HCT116 (cell line): ENCODE measurements around the gene NEUROD2. TPM values are rescaled to one million over a fixed set of nuclear protein-coding genes. Genes with fewer than 3 reads are reported as not detected.

Experiments used
- ATAC-seq: fragments of 200-7000 bp; cut with Tn5 transposase; 2 replicates; pipeline ENCODE4 v1.9.1; 2020; ENCODE audit warnings: mild to moderate bottlenecking, moderate library complexity
- BruUV-seq: library from RNA; stranded (reverse); fragments of 400-500 nt; replicated peaks from 2 replicates; lab custom pipeline; 2021; lab: Mats Ljungman, UMichigan
- CTCF ChIA-PET: fragments of 300-600 bp; sonication (Branson Sonifier 250); formaldehyde crosslinking; loops from one replicate; lab custom pipeline; 2021; ENCODE audit warnings: antibody characterized with exemption; lab: Charles Lee
- POLR2A ChIA-PET: fragments of 300-600, 350-600 bp; sonication (Branson Sonifier 250); formaldehyde crosslinking; loops from one replicate; lab custom pipeline; 2021; ENCODE audit warnings: antibody characterized with exemption; lab: Charles Lee
- RAD21 ChIA-PET, 2 experiments: fragments of 300-600 bp; sonication (Branson Sonifier 250); formaldehyde crosslinking; loops; one replicate each; lab custom pipeline; 2023; ENCODE audit warnings: low total read pairs in 2 of 2; ENCODE audit not compliant: uncharacterized antibody in 2 of 2, unreplicated experiment in 2 of 2, low non-redundant PET in 1 of 2; lab: Charles Lee
- DNase-seq: peaks from one replicate; pipeline ENCODE4 v3.0.0-alpha.2; 2010; ENCODE audit warnings: low read depth, low spot score
- H2AFZ ChIP-seq: fragments of 200-600 bp; shearing (Covaris generic), sonication (generic); 2 replicates; pipeline ENCODE4 v1.6.1; 2017; ENCODE audit warnings: low read depth, mixed run types, mixed read lengths, antibody characterized with exemption, low read length; ENCODE audit not compliant: poor library complexity, severe bottlenecking
- H3K27ac ChIP-seq: 2 replicates; pipeline ENCODE4 v1.5.1; 2012; ENCODE audit warnings: low read depth, low read length
- H3K27me3 ChIP-seq: fragments of 200-600 bp; sonication (generic); 2 replicates; pipeline ENCODE4 v1.6.1; 2016; ENCODE audit warnings: mixed run types, low read length, mixed read lengths; ENCODE audit not compliant: insufficient read depth
- H3K36me3 ChIP-seq, 2 experiments: fragments of 200-500 bp in 1 of 2; fragments of 200-600 bp in 1 of 2; sonication (Bioruptor generic) in 1 of 2; sonication (generic) in 1 of 2; 2 replicates each; pipeline versions ENCODE4 v1.5.1 to v1.6.1; 2014 to 2016; ENCODE audit warnings: low read length in 2 of 2, inconsistent platforms in 1 of 2, mixed read lengths in 1 of 2, mixed run types in 1 of 2; ENCODE audit not compliant: insufficient read depth in 2 of 2, control insufficient read depth in 1 of 2
- H3K4me1 ChIP-seq, 2 experiments: fragments of 200-600 bp in 1 of 2; sonication (generic) in 1 of 2; 2 replicates each; pipeline versions ENCODE4 v1.5.1 to v1.6.1; 2012 to 2017; ENCODE audit warnings: low read length in 2 of 2, inconsistent platforms in 1 of 2, mild to moderate bottlenecking in 1 of 2, mixed read lengths in 1 of 2, mixed run types in 1 of 2, moderate library complexity in 1 of 2; ENCODE audit not compliant: insufficient read depth in 2 of 2, control insufficient read depth in 1 of 2
- H3K4me2 ChIP-seq: fragments of 200-600 bp; sonication (generic); 2 replicates; pipeline ENCODE4 v1.6.1; 2017; ENCODE audit warnings: mixed run types, low read length, mixed read lengths
- H3K4me3 ChIP-seq, 2 experiments: fragments of 200-600 bp in 1 of 2; sonication (generic) in 1 of 2; replicated peaks in 1 of 2; 2 replicates each; pipeline ENCODE4 v1.5.1; 2011 to 2016; ENCODE audit warnings: low read length in 2 of 2, control low read depth in 1 of 2, low read depth in 1 of 2, mild to moderate bottlenecking in 1 of 2, mixed read lengths in 1 of 2, mixed run types in 1 of 2
- H3K79me2 ChIP-seq: fragments of 200-600 bp; sonication (generic); 2 replicates; pipeline ENCODE4 v1.6.1; 2017; ENCODE audit warnings: mild to moderate bottlenecking, mixed run types, low read length, moderate library complexity, mixed read lengths; ENCODE audit not compliant: insufficient read depth
- H3K9ac ChIP-seq: fragments of 200-600 bp; sonication (generic); 2 replicates; pipeline ENCODE4 v1.6.1; 2016; ENCODE audit warnings: low read length, mixed read lengths
- H3K9me2 ChIP-seq: fragments of 200-600 bp; sonication (generic), shearing (Covaris generic); 2 replicates; pipeline ENCODE4 v1.6.1; 2017; ENCODE audit warnings: mixed run types, mild to moderate bottlenecking, moderate library complexity; ENCODE audit not compliant: insufficient read depth
- H3K9me3 ChIP-seq, 2 experiments: fragments of 200-500 bp in 1 of 2; fragments of 200-600 bp in 1 of 2; sonication (Bioruptor generic) in 1 of 2; sonication (generic) in 1 of 2; 2 replicates each; pipeline ENCODE4 v1.6.1; 2014 to 2017; ENCODE audit warnings: low read length in 2 of 2, mixed read lengths in 2 of 2, inconsistent platforms in 1 of 2, low read depth in 1 of 2, mild to moderate bottlenecking in 1 of 2, mixed run types in 1 of 2, moderate library complexity in 1 of 2; ENCODE audit not compliant: control insufficient read depth in 1 of 2, insufficient read depth in 1 of 2
- H4K20me1 ChIP-seq: fragments of 200-600 bp; sonication (generic), shearing (Covaris generic); 2 replicates; pipeline ENCODE4 v1.6.1; 2017; ENCODE audit warnings: mixed run types, mild to moderate bottlenecking, moderate library complexity; ENCODE audit not compliant: insufficient read depth
- CBX3 ChIP-seq: IDR thresholded peaks from 2 replicates; pipeline ENCODE4 v1.6.1; 2012; ENCODE audit warnings: low read depth
- CEBPB ChIP-seq: IDR thresholded peaks from 2 replicates; pipeline ENCODE4 v1.6.1; 2012; ENCODE audit warnings: low read depth
- CTCF ChIP-seq, 3 experiments: fragments of 200-600 bp in 1 of 3; sonication (generic) in 1 of 3; IDR thresholded peaks in 2 of 3; conservative IDR thresholded peaks in 1 of 3; 2 replicates each; pipeline ENCODE4 v1.5.1; 2012 to 2017; ENCODE audit warnings: low read depth in 2 of 3, low read length in 2 of 3, antibody characterized with exemption in 1 of 3, borderline replicate concordance in 1 of 3, control low read depth in 1 of 3, mild to moderate bottlenecking in 1 of 3, mixed read lengths in 1 of 3, mixed run types in 1 of 3, moderate library complexity in 1 of 3; ENCODE audit not compliant: insufficient read depth in 1 of 3
- EGR1 ChIP-seq: IDR thresholded peaks from 2 replicates; pipeline ENCODE4 v1.6.1; 2012; ENCODE audit warnings: low read depth
- EZH2 ChIP-seq: fragments of 200-600 bp; sonication (generic); IDR thresholded peaks from 2 replicates; pipeline ENCODE4 v1.6.1; 2017; ENCODE audit warnings: antibody characterized with exemption, mixed run types
- FOSL1 ChIP-seq: IDR thresholded peaks from 2 replicates; pipeline ENCODE4 v1.6.1; 2012; ENCODE audit warnings: low read depth
- POLR2A ChIP-seq: IDR thresholded peaks from 2 replicates; pipeline ENCODE4 v1.7.0; 2011; ENCODE audit warnings: borderline replicate concordance; ENCODE audit not compliant: insufficient read depth, insufficient read length; ENCODE audit errors: extremely low read depth
- POLR2AphosphoS5 ChIP-seq: IDR thresholded peaks from 2 replicates; pipeline ENCODE4 v1.6.1; 2011; ENCODE audit warnings: mild to moderate bottlenecking, low read depth, low read length, moderate library complexity
- RAD21 ChIP-seq: IDR thresholded peaks from 2 replicates; pipeline ENCODE4 v1.6.1; 2012; ENCODE audit warnings: low read depth, mild to moderate bottlenecking
- SIN3A ChIP-seq: IDR thresholded peaks from 2 replicates; pipeline ENCODE4 v1.6.1; 2012; ENCODE audit warnings: low read depth
- SP1 ChIP-seq: IDR thresholded peaks from 2 replicates; pipeline ENCODE4 v1.6.1; 2012; ENCODE audit warnings: low read depth
- SRF ChIP-seq: IDR thresholded peaks from 2 replicates; pipeline ENCODE4 v1.6.1; 2012; ENCODE audit warnings: low read depth
- TCF7L2 ChIP-seq: IDR thresholded peaks from 2 replicates; pipeline ENCODE4 v1.7.0; 2011; ENCODE audit warnings: borderline replicate concordance, inconsistent platforms; ENCODE audit not compliant: insufficient read depth, insufficient read length; ENCODE audit errors: extremely low read depth
- YY1 ChIP-seq: IDR thresholded peaks from 2 replicates; pipeline ENCODE4 v1.6.1; 2011; ENCODE audit warnings: low read length, low read depth, moderate library complexity, mild to moderate bottlenecking; ENCODE audit not compliant: insufficient replicate concordance; ENCODE audit errors: extremely low read depth
- ZFX ChIP-seq: fragments of 450-650 bp; IDR thresholded peaks from 2 replicates; pipeline ENCODE4 v1.6.1; 2017
- ZNF274 ChIP-seq: fragments of 200-500 bp; sonication (Bioruptor generic); IDR thresholded peaks from 2 replicates; pipeline ENCODE4 v1.6.1; 2014; ENCODE audit warnings: mild to moderate bottlenecking, low read depth, low read length, inconsistent platforms
- intact Hi-C: fragments of 100-400 bp; cut with micrococcal nuclease; formaldehyde crosslinking; loops from 2 replicates; pipeline ENCODE4 v1.10.0; 2022
- total RNA-seq: library from RNA; stranded (reverse); gene quantifications from one replicate; pipeline ENCODE4 v1.2.1, GENCODE V29; 2021; ENCODE audit not compliant: unreplicated experiment
- TF ChIP-seq, protein P1 (sequence below): IDR thresholded peaks from 2 replicates; pipeline ENCODE4 v1.6.1; 2012
- TF ChIP-seq, protein P2 (sequence below): IDR thresholded peaks from 2 replicates; pipeline ENCODE4 v1.6.1; 2011; ENCODE audit warnings: mild to moderate bottlenecking, low read length, moderate library complexity; ENCODE audit not compliant: insufficient replicate concordance; ENCODE audit errors: extremely low read depth
- TF ChIP-seq, protein P3 (sequence below): IDR thresholded peaks from 2 replicates; pipeline ENCODE4 v1.6.1; 2012

Gene NEUROD2
- total RNA-seq, 1 experiment from 2014 or later, result not detected

- H3K9ac ChIP-seq, result no peak overlapping the region
- H3K9me2 ChIP-seq, result no peaks in the 10 kb centered on the region
- no peaks in the 10 kb centered on the region for H3K4me1 ChIP-seq
- intact Hi-C loops, result no loop called here
- TF ChIP-seq TCF7L2 (no peak), POLR2A (no peak), CBX3 (no peak), FOSL1 (no peak), SRF (no peak), YY1 (no peak), RAD21 (no peak), EZH2 (no peak), CTCF (IDR thresholded peaks at IDR 0.05 in 2 of 3, conservative IDR thresholded peaks at IDR 0.05 in 1 of 3; ENCODE audit: borderline replicate concordance in 1 of 3, insufficient read depth in 1 of 3, low read depth in 2 of 3, low read length in 2 of 3) (no peak), ZFX (no peak), POLR2AphosphoS5 (no peak), CEBPB (no peak), EGR1 (no peak), SIN3A (no peak), SP1 (no peak), ZNF274 (no peak)
- TF ChIP-seq, protein P1, sequence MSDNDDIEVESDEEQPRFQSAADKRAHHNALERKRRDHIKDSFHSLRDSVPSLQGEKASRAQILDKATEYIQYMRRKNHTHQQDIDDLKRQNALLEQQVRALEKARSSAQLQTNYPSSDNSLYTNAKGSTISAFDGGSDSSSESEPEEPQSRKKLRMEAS, result no peak
- TF ChIP-seq, protein P2, sequence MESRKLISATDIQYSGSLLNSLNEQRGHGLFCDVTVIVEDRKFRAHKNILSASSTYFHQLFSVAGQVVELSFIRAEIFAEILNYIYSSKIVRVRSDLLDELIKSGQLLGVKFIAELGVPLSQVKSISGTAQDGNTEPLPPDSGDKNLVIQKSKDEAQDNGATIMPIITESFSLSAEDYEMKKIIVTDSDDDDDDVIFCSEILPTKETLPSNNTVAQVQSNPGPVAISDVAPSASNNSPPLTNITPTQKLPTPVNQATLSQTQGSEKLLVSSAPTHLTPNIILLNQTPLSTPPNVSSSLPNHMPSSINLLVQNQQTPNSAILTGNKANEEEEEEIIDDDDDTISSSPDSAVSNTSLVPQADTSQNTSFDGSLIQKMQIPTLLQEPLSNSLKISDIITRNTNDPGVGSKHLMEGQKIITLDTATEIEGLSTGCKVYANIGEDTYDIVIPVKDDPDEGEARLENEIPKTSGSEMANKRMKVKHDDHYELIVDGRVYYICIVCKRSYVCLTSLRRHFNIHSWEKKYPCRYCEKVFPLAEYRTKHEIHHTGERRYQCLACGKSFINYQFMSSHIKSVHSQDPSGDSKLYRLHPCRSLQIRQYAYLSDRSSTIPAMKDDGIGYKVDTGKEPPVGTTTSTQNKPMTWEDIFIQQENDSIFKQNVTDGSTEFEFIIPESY, result no peak
- TF ChIP-seq, protein P3, sequence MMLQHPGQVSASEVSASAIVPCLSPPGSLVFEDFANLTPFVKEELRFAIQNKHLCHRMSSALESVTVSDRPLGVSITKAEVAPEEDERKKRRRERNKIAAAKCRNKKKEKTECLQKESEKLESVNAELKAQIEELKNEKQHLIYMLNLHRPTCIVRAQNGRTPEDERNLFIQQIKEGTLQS, result no peak
- DNase-seq (no peak), ATAC-seq (no peak)
- H3K4me2 ChIP-seq, result no peak overlapping the region
- H3K27ac ChIP-seq, result no peak overlapping the region
- RAD21 ChIA-PET, result no interaction called here
- H3K27me3 ChIP-seq, result no peaks in the 10 kb centered on the region
- no peak overlapping the region for H2AFZ ChIP-seq
- H3K36me3 ChIP-seq, result no peaks in the 10 kb centered on the region
- CTCF ChIA-PET, result no interaction called here
- H3K4me3 ChIP-seq, result no peak overlapping the region
- POLR2A ChIA-PET, result interaction anchor here (0.7 kb wide), 1 partner anchor 245 kb away, joined by 3 read pairs; no protein-coding TSS in a partner anchor
- H4K20me1 ChIP-seq, result no peaks in the 10 kb centered on the region
- no peaks in the 10 kb centered on the region for H3K79me2 ChIP-seq
- no peaks in the 10 kb centered on the region for H3K9me3 ChIP-seq
- no TSS peak for BruUV-seq
Measured at GRCh38 chr17:39563476-39563875, 44.2 kb downstream of the NEUROD2 start.
